ENCODE measurements around the gene C2CD4D. TPM values are rescaled to one million over a fixed set of nuclear protein-coding genes. Genes with fewer than 3 reads are reported as not detected.

The C2CD4D gene
- total RNA-seq, 1 experiment from 2014 or later, result 0.79 TPM

DNA sequence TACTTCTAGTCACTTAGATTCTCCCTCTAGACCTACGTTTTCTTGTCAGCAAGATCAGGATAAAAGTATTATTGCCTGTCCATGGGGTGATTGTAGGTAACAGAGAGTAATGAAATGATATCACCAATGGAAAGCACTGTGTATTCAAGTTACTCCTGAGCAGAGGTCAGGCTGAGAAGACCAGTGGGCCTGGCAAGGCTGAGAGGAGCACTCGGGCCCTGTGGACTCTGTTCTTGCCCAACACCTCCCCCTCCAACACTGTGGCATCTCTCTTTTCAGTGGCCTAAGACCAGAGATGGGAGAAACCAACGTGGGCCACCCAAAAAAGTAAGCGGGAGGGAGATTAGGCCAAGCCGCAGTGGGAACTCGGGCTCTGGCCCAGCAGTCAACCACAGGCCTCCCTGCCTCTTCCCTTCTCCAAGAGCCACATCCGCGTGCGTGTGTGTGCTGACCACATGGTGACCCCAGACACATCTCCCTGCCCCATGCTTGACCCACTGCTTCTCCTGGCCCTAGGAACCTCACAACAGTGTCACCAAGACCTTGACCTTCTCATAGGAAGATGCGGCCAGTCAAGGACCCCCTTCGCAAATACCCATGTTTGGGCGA lies 20.3 kb downstream of the C2CD4D start:
- no CpG with 5 or more reads among the region's 12 CpGs for WGBS (ENCODE audit: extremely low coverage, insufficient read length, low lambda C conversion rate)

More for the DNA sequence above, 20.3 kb downstream of the C2CD4D start:
- Histone ChIP-seq H3K18ac (ENCODE audit: insufficient read length, low read depth, low read length) (no peak overlapping the region), H3K4ac (ENCODE audit: low read depth, low read length) (no peak overlapping the region), H3K23me2 (ENCODE audit: insufficient read length, low read depth, low read length, poor library complexity, severe bottlenecking) (no peaks in the 10 kb centered on the region), H3K14ac (ENCODE audit: insufficient read depth, low read length) (no peak overlapping the region), H2BK12ac (ENCODE audit: insufficient read length, low read depth, low read length) (no peak overlapping the region), H4K8ac (replicated peaks; ENCODE audit: insufficient read length, low read depth, low read length) (no peak overlapping the region), H3K79me2 (ENCODE audit: insufficient read depth, low read length) (no peaks in the 10 kb centered on the region), H3K23ac (ENCODE audit: insufficient read length, low read depth, low read length) (no peak overlapping the region), H4K5ac (ENCODE audit: insufficient read length, low read depth, low read length) (no peak overlapping the region), H2BK15ac (ENCODE audit: low read depth, low read length) (no peak overlapping the region), H3K27me3 (ENCODE audit: insufficient read depth, low read length) (no peaks in the 10 kb centered on the region), H3K4me2 (ENCODE audit: insufficient read depth, insufficient read length, low read length) (no peak overlapping the region), H3K79me1 (ENCODE audit: insufficient read depth, low read depth, low read length, poor library complexity, severe bottlenecking) (no peaks in the 10 kb centered on the region), H3K4me1 (ENCODE audit: insufficient read depth, low read length) (no peaks in the 10 kb centered on the region), H2BK20ac (ENCODE audit: low read depth, low read length, poor library complexity, severe bottlenecking) (no peak overlapping the region), H2AK5ac (ENCODE audit: insufficient read length, low read length) (no peak overlapping the region), H2AFZ (ENCODE audit: low read length) (no peak overlapping the region), H3K27ac (ENCODE audit: insufficient read length, low read depth, low read length) (no peak overlapping the region), H3K9me3 (ENCODE audit: control insufficient read depth, low read depth, low read length) (no peaks in the 10 kb centered on the region), H3T11ph (ENCODE audit: low read length) (no peak overlapping the region), H2BK5ac (ENCODE audit: insufficient read length, low read length) (no peak overlapping the region), H4K20me1 (ENCODE audit: control insufficient read depth, insufficient read depth, insufficient read length) (no peaks in the 10 kb centered on the region), H2BK120ac (ENCODE audit: low read depth, low read length, poor library complexity, severe bottlenecking) (no peak overlapping the region), H3K56ac (ENCODE audit: insufficient read length, low read depth, low read length) (no peak overlapping the region), H4K91ac (ENCODE audit: insufficient read length, low read depth, low read length) (no peak overlapping the region), H3K9ac (ENCODE audit: extremely low read depth, insufficient read length, low read length) (no peak overlapping the region)
- no peak for TF ChIP-seq CTCF (conservative IDR thresholded peaks at IDR 0.05)
- Mint-ChIP-seq H3K27me3 (ENCODE audit: low read depth) (peaks cover 5% of the 10 kb centered on the region), H3K4me3 (no peak overlapping the region), H3K36me3 (ENCODE audit: insufficient read depth in 1 of 3, low read depth in 3 of 3) (no peaks in the 10 kb centered on the region), H3K27ac (no peak overlapping the region), H3K4me1 (peaks cover 11 to 19% of the 10 kb centered on the region in 2 experiments), H3K9me3 (no peaks in the 10 kb centered on the region)
- no peak for DNase-seq

Data from H9 (cell line).